ENCODE results near the gene SST.

SST gene

DNA sequence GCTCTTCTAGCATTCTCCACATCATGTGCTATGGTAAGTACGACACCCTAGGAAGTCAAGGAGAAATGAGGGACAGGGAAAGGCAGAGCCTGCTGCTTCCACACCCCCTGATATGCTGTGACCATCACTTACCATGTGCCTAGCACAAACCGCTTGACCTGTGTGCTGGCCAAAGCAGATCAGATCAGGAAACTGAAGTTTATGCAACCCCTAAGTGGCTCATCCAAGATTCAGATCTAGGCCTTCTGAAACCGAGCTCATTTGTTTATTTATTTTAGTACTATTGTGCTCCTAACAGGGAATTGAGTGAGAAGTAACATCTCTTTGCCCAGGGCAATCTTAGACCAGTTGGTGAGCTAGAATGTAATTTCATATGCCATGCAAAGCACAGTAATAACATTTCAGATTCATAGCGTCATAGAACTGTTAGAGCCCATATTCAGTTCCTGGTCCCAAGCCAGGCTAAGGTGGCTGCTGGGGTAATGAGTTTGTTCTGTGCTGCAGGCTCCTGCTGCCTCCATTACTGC lies 32.4 kb upstream of the SST start, which contains the start of gene RTP2:
Gene RTP2, minus strand, starts transcription at position 51 of the 527 bp plus-strand sequence. CDS start 429 bp downstream, outside the sequence.
- Histone ChIP-seq H3K9me3 (ENCODE audit: control insufficient read depth, low read length) (no peaks in the 10 kb centered on the region), H3K27me3 (ENCODE audit: control insufficient read depth, insufficient read depth, low read length, poor library complexity, severe bottlenecking) (no peaks in the 10 kb centered on the region), H3K4me1 (ENCODE audit: control insufficient read depth, insufficient read depth, low read length) (no peaks in the 10 kb centered on the region), H3K36me3 (ENCODE audit: control insufficient read depth, insufficient read depth, low read length) (no peaks in the 10 kb centered on the region), H3K4me3 (ENCODE audit: insufficient read depth, low read depth, low read length) (no peak within 1 kb of the TSS), H3K27ac (ENCODE audit: insufficient read depth, low read depth, low read length, poor library complexity, severe bottlenecking) (no peak within 1 kb of the TSS)
- WGBS, 2 experiments: 68 to 73% methylated on average over 4 of the region's 4 CpGs

DNA sequence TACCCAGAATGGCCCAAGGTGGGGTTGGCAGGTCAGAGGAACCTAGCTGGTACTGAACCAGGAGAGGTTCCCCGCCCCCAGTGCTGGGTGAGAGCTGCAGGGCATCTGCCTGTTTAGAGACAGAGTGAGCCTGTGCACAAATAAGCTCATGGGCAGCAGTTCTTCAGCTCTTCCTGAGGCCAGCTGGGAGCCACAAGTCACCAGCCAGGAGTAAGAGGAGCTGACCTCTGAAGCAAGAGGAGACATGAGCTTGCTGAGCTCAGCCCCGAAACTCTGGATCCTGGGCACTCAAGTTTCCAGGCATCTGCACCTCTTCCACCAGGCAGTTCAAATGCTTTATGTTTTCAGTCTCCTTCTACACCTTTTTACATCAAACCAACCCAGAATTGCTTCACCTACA lies 30.1 kb upstream of the SST start:
- Histone ChIP-seq H3K4me3 (ENCODE audit: insufficient read depth, low read depth, low read length) (no peak overlapping the region), H3K27ac (ENCODE audit: insufficient read depth, low read depth, low read length, poor library complexity, severe bottlenecking) (no peak overlapping the region), H3K9me3 (ENCODE audit: control insufficient read depth, low read length) (no peaks in the 10 kb centered on the region), H3K27me3 (ENCODE audit: control insufficient read depth, insufficient read depth, low read length, poor library complexity, severe bottlenecking) (no peaks in the 10 kb centered on the region), H3K4me1 (ENCODE audit: control insufficient read depth, insufficient read depth, low read length) (no peaks in the 10 kb centered on the region), H3K36me3 (ENCODE audit: control insufficient read depth, insufficient read depth, low read length) (no peaks in the 10 kb centered on the region)
- WGBS, 2 experiments: 91% methylated on average over 2 of the region's 2 CpGs

DNA sequence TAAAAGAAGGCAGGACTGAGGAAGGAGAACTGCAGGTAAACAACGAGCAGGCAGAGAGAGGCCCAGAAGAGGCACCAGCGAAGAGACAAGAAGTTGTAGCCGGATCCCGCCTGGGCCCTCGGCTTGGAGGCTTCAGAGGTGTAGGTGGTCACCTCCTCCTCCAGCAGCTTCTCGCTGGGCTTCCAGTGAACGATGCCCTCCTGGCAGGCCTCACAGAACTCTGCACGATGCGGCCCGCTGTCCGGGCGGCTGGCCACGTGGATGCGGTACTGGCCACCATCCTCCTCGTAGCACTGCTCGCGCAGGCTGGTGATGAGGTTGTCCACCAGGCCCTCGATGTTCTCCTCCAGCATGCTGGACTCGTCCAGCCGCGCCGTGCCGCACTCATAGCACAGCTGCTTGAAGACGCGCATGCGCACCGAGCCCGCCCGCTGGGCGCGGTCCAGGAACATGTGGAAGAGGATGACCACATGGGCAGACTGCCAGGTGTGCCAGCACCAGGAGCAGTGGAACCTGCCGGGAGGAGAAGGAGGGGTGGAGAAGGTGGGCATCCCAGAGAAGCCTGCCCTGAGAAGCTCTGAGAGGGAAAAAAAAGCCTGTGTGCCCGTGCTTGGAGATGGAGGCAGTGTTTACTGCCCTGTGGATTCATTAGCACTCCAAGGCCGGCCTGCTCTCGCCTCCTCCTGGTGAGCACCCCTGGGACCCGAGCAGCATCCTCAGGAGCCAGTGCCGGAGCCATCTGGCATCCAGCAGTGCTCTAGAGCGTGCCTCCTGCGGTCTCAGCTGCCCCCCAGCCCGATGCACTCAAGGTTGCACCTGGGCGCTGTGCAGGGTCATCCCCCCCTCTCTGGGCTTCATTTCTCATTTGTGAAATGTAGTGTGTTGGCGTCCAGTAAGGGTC lies 28.6 kb upstream of the SST start:
- Histone ChIP-seq H3K4me3 (ENCODE audit: insufficient read depth, low read depth, low read length) (no peak overlapping the region), H3K27me3 (ENCODE audit: control insufficient read depth, insufficient read depth, low read length, poor library complexity, severe bottlenecking) (no peaks in the 10 kb centered on the region), H3K4me1 (ENCODE audit: control insufficient read depth, insufficient read depth, low read length) (no peaks in the 10 kb centered on the region), H3K9me3 (ENCODE audit: control insufficient read depth, low read length) (no peaks in the 10 kb centered on the region), H3K27ac (ENCODE audit: insufficient read depth, low read depth, low read length, poor library complexity, severe bottlenecking) (no peak overlapping the region), H3K36me3 (ENCODE audit: control insufficient read depth, insufficient read depth, low read length) (no peaks in the 10 kb centered on the region)
- 95 to 97% methylated on average over 36 to 37 of the region's 42 CpGs for WGBS, 2 experiments

DNA sequence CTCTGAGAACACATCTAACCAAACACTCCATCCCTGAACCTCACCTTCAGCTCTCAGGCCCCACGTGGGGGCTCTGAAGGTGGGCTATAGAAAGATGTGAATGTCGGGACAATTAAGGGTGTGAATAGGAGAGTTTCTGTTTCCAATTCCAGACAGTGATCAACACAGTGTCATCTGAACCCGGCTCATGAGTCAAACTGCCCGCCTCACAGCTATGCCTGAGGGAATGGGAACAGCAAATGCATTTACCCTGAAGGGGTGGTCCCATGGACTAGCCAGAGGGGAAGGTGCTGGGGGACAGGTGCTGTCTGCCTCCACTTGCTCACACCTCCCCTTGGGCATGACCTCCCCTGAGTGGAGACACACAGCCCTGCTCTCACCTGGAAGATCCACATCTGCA lies 25.8 kb upstream of the SST start:
- no peak overlapping the region for H3K27ac ChIP-seq (ENCODE audit: insufficient read depth, low read depth, low read length, poor library complexity, severe bottlenecking)
- H3K4me3 ChIP-seq (ENCODE audit: insufficient read depth, low read depth, low read length): no peak overlapping the region
- H3K9me3 ChIP-seq (ENCODE audit: control insufficient read depth, low read length): no peaks in the 10 kb centered on the region
- H3K4me1 ChIP-seq (ENCODE audit: control insufficient read depth, insufficient read depth, low read length): no peaks in the 10 kb centered on the region
- H3K36me3 ChIP-seq (ENCODE audit: control insufficient read depth, insufficient read depth, low read length): no peaks in the 10 kb centered on the region
- no peaks in the 10 kb centered on the region for H3K27me3 ChIP-seq (ENCODE audit: control insufficient read depth, insufficient read depth, low read length, poor library complexity, severe bottlenecking)
- 58 to 61% methylated on average over 3 to 4 of the region's 4 CpGs for WGBS, 2 experiments

DNA sequence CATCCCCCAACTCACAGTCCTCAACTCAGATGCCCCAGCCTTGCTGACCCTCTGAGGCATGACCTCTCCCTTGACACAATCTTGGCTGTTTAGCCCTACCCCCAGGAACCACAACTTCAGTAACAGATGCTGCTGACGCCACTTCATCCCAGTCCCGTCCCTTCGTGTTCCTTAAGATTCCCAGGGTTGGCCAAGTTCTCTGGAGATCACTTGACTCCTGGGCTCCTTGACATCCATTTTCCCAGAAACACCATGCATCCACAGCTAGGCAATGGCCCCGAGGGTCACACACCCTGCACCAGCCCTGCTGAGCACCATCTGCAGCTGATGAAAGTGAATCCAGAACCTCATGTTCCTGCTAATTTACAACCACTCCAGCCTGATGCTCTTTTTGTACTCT lies 25.3 kb upstream of the SST start:
- H3K4me3 ChIP-seq (ENCODE audit: insufficient read depth, low read depth, low read length): no peak overlapping the region
- H3K27me3 ChIP-seq (ENCODE audit: control insufficient read depth, insufficient read depth, low read length, poor library complexity, severe bottlenecking): no peaks in the 10 kb centered on the region
- WGBS, 2 experiments: 93 to 96% methylated on average over 4 of the region's 4 CpGs

DNA sequence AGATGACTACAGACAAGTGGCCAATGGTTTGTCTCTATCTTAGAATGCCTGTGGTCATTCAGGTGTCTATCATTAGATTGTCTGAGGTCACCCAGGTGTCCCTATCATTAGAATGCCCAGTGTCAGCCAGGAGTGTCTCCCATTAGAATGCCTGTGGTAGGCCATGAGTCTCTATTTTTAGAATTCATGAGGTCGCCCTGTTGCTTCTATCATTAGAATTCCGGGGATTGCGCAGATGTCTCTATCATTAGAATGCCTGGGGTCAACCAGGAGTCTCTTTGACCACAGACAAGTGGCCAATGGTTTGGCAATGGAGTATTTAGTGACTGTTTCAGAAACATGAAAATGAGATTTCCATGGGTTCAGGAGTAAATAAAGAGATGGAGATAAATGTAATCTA lies 24.6 kb upstream of the SST start:
- no peaks in the 10 kb centered on the region for H3K4me1 ChIP-seq (ENCODE audit: control insufficient read depth, insufficient read depth, low read length)
- no peak overlapping the region for H3K27ac ChIP-seq (ENCODE audit: insufficient read depth, low read depth, low read length, poor library complexity, severe bottlenecking)
- H3K27me3 ChIP-seq (ENCODE audit: control insufficient read depth, insufficient read depth, low read length, poor library complexity, severe bottlenecking): no peaks in the 10 kb centered on the region
- no peaks in the 10 kb centered on the region for H3K9me3 ChIP-seq (ENCODE audit: control insufficient read depth, low read length)
- H3K4me3 ChIP-seq (ENCODE audit: insufficient read depth, low read depth, low read length): no peak overlapping the region
- H3K36me3 ChIP-seq (ENCODE audit: control insufficient read depth, insufficient read depth, low read length): no peaks in the 10 kb centered on the region
- 82% methylated on average over 3 of the region's 3 CpGs for WGBS, 2 experiments

More for the DNA sequence above, 25.3 kb upstream of the SST start:
- no peaks in the 10 kb centered on the region for H3K36me3 ChIP-seq (ENCODE audit: control insufficient read depth, insufficient read depth, low read length)
- no peaks in the 10 kb centered on the region for H3K9me3 ChIP-seq (ENCODE audit: control insufficient read depth, low read length)
- no peaks in the 10 kb centered on the region for H3K4me1 ChIP-seq (ENCODE audit: control insufficient read depth, insufficient read depth, low read length)
- H3K27ac ChIP-seq (ENCODE audit: insufficient read depth, low read depth, low read length, poor library complexity, severe bottlenecking): no peak overlapping the region

DNA sequence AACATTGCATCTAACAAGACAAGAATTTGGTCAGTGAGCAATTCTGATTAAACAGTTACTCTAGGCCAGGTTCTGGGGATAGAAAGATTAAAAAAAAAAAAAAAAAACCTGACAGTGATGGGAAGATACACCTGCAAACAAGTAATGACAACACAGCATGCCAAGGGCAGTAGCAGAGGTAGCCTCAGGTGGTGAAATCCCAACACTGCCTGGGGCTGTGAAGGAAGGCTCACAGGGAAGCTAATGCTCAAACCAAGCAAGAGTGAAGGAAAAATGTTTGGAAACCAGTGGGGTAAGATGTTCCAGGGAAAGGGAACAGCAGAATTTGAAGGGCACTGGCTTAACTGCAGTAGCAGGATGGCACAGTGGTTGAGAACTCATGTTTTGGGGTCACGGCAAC lies 23.2 kb upstream of the SST start:
- H3K27ac ChIP-seq (ENCODE audit: insufficient read depth, low read depth, low read length, poor library complexity, severe bottlenecking): no peak overlapping the region
- no peaks in the 10 kb centered on the region for H3K9me3 ChIP-seq (ENCODE audit: control insufficient read depth, low read length)
- 92 to 98% methylated on average over 1 of the region's 1 CpG for WGBS, 2 experiments
- no peaks in the 10 kb centered on the region for H3K27me3 ChIP-seq (ENCODE audit: control insufficient read depth, insufficient read depth, low read length, poor library complexity, severe bottlenecking)
- H3K4me3 ChIP-seq (ENCODE audit: insufficient read depth, low read depth, low read length): no peak overlapping the region
- no peaks in the 10 kb centered on the region for H3K4me1 ChIP-seq (ENCODE audit: control insufficient read depth, insufficient read depth, low read length)
- no peaks in the 10 kb centered on the region for H3K36me3 ChIP-seq (ENCODE audit: control insufficient read depth, insufficient read depth, low read length)

DNA sequence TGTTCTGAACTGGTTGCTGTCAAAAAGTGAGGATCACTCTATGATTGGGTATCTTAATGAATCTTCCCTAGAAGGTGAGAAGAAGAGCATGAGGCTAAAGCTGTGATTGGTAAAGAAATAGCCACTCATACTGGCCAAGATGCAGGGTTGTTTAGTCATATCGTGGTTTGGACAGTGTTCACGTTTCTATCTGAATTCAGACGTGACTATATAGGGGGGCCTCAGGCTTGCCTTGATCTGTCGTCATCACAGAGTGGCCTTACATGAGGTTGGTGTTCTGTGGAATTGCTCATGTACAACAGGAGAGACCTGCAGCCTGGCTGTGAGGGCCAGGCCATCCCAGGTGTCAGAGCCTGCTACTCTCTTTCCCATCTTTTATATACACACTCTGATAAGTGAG lies 19.8 kb upstream of the SST start:
- 93 to 94% methylated on average over 4 of the region's 4 CpGs for WGBS, 2 experiments
- no peaks in the 10 kb centered on the region for H3K4me1 ChIP-seq (ENCODE audit: control insufficient read depth, insufficient read depth, low read length)
- H3K27me3 ChIP-seq (ENCODE audit: control insufficient read depth, insufficient read depth, low read length, poor library complexity, severe bottlenecking): no peaks in the 10 kb centered on the region
- H3K27ac ChIP-seq (ENCODE audit: insufficient read depth, low read depth, low read length, poor library complexity, severe bottlenecking): no peak overlapping the region
- no peaks in the 10 kb centered on the region for H3K9me3 ChIP-seq (ENCODE audit: control insufficient read depth, low read length)
- no peaks in the 10 kb centered on the region for H3K36me3 ChIP-seq (ENCODE audit: control insufficient read depth, insufficient read depth, low read length)
- no peak overlapping the region for H3K4me3 ChIP-seq (ENCODE audit: insufficient read depth, low read depth, low read length)

DNA sequence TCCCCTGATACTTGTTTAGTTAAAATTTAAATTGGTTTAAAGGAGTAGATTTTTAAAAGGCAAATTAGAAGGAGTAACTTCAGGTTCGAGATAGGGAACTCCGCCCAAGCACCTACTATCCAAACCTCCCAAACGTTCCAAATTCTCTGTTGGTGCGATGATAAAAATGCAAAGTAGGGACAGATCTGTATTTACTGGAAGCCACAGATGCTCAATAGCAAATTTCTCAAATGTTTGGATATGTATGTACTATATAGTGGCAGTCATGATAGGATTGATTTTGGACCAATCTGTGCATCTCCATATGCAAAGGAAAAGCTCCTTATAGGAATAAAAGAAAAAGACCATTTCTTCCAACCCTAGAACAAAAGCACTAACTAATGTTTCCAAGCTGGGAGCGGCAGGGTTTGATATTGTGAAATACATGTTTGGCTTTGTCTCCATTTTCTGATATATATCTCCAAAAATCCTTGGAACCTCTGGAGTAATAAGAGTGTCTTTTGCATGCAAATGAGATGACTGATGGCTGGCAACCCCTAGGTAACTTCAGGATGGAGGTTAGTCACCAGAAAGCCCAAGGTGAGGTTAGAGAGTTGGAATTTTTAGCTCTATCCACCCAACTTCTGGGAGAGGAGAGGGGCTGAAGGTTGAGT lies 16.6 kb upstream of the SST start:
- Histone ChIP-seq H3K4me3 (ENCODE audit: insufficient read depth, low read depth, low read length) (no peak overlapping the region), H3K36me3 (ENCODE audit: control insufficient read depth, insufficient read depth, low read length) (no peaks in the 10 kb centered on the region), H3K4me1 (ENCODE audit: control insufficient read depth, insufficient read depth, low read length) (no peaks in the 10 kb centered on the region), H3K27ac (ENCODE audit: insufficient read depth, low read depth, low read length, poor library complexity, severe bottlenecking) (no peak overlapping the region), H3K27me3 (ENCODE audit: control insufficient read depth, insufficient read depth, low read length, poor library complexity, severe bottlenecking) (no peaks in the 10 kb centered on the region), H3K9me3 (ENCODE audit: control insufficient read depth, low read length) (no peaks in the 10 kb centered on the region)
- WGBS, 2 experiments: 95 to 100% methylated on average over 4 of the region's 5 CpGs

DNA sequence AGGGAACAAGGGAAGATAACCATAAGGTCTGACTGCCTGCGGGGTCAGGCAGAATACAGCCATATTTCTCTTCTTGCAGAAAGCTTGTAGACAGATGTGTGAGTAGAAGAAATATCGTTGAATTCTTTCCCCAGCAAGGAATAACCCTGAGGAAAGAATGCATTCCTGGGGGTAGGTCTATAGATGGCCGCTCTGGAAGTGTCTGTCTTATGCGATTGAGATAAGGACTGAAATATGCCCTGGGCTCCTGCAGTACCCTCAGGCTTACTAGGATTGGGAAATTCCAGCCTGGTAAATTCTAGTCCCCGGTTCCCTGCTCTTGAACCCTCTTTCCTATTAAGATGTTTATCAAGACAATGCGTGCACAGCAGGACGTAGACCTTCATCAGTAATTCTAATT lies 15.8 kb upstream of the SST start:
- H3K27me3 ChIP-seq (ENCODE audit: control insufficient read depth, insufficient read depth, low read length, poor library complexity, severe bottlenecking): no peaks in the 10 kb centered on the region
- H3K9me3 ChIP-seq (ENCODE audit: control insufficient read depth, low read length): no peaks in the 10 kb centered on the region
- WGBS, 2 experiments: 93 to 96% methylated on average over 7 of the region's 7 CpGs

More for the DNA sequence above, 15.8 kb upstream of the SST start:
- no peaks in the 10 kb centered on the region for H3K4me1 ChIP-seq (ENCODE audit: control insufficient read depth, insufficient read depth, low read length)
- no peak overlapping the region for H3K4me3 ChIP-seq (ENCODE audit: insufficient read depth, low read depth, low read length)
- no peaks in the 10 kb centered on the region for H3K36me3 ChIP-seq (ENCODE audit: control insufficient read depth, insufficient read depth, low read length)
- no peak overlapping the region for H3K27ac ChIP-seq (ENCODE audit: insufficient read depth, low read depth, low read length, poor library complexity, severe bottlenecking)
